GM20431 (cell line): ENCODE results near the gene PCDHGA5.
"Not testable (repeated sequence)": the region's sequence is repeated elsewhere in the genome, so short reads cannot be mapped to it uniquely, and the experiment has no call there.

Source experiments
- in situ Hi-C: fragments of 300-500 bp; cut with MseI, MboI; formaldehyde crosslinking; loops from one replicate; pipeline ENCODE4 v1.15.0; 2020; ENCODE audit warnings: low sequenced_read_pairs; ENCODE audit not compliant: unreplicated experiment

The PCDHGA5 gene

GRCh38 chr5:141363952-141364660 lies at the start of gene PCDHGA5:
Gene PCDHGA5 (plus strand): TSS chr5:141364162. CDS start chr5:141364331, 169 bp downstream.
- in situ Hi-C loops: no loop called here

DNA sequence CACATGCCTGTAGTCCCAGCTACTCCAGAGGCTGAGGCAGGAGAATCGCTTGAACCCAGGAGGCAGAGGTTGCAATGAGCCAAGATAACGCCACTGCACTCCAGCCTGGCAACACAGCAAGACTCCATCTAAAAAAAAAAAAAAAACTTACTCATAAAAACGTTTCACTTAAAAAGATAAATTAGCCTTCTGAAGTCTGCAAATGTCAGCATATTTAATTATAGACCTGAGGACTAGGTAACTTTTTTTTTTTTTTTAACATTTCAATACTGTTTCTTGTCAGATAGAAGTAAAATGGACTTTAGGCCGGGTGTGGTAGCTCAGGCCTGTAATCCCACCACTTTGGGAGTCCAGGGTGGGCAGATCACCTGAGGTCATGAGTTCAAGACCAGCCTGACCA lies 47.0 kb upstream of the PCDHGA5 start:
- in situ Hi-C loops: not testable (repeated sequence)

DNA sequence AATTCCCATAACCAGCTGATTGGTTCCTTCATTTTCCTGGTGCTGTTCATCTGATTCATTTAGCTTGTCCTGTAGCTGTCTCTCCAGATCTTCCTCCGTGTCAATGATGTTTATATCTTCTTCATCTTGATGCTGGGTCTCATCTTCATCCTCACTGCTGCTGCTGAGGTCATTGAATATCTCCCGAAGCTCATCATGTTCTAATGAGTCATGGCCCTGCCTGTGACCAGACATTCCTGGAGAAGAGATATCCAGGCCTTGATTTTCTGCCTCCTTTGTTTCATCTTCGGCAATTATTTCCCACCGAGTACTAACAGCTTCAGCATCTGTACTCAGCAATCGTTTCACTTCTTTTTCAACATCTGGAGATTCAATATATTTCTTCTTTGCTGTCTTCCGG lies 44.8 kb upstream of the PCDHGA5 start:
- in situ Hi-C loops: no loop called here

DNA sequence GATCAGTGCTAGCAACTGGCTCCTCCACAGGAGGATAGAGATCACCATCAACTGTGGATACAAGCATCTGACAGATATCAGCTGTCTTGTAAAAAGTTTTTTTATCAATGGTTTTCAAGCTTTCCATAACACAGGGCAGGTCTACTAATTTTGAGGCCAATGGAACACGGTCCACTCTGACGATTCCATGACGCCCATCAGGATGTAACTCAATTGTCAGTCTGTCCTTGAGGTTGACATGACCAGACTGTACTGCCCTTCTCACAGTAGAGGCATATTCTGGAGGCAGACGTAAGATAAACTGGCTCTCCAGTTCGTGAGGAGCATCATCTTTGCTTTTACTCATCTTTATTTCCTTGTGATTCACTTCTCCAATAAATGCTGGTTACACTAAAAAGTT lies 44.3 kb upstream of the PCDHGA5 start:
- in situ Hi-C loops: no loop called here

DNA sequence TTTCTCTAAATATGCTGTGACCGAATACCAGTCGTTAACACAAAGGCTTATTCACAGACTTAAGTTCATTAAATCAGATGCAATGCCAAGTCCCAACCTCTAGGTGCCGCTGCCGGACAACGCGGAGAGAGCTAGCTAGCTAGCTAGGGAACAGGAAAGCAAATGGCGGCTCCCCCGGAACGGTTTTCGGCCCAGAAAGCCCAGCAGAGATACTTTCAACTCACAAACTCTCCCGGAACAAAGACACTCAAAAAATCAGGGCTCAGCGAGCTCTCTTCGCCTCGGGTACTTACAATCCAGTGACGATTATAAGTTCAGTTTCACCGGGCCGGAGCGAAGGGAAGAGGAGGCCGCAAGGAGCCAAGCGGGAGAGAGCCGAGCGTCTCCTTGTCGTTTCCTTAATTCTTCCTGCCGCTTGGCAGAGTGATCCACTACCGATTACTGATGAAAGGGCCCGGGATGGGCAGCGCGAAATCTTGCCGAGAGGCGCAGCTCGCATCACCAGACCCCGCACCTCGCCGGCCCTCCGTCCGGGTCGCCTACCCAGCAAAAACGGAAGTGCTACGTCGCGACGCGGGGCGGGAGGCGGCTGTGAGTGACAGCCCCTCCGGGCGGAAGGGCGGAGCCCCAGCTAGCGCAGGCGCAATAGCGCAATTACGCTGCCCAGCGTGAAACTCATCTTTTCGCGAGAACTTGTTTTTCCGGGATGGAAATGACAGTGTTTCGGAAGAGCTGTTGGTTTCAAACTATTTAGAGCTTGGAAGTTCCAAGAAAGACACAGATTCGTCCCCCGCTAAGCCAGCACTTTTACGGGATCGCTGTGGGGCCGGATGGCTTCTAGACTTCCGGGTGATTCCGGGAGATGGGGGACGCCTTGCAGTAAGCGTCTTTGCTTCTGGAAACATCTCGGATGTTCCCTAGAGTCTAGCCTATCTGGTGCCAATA lies 43.5 kb upstream of the PCDHGA5 start, which contains the start of gene TAF7:
Gene TAF7 (minus strand): TSS at position 560 of the 945 bp plus-strand sequence. CDS start 740 bp downstream, outside the sequence.
- in situ Hi-C loops: no loop called here

GRCh38 chr5:141322261-141322660 lies 41.7 kb upstream of the PCDHGA5 start:
- in situ Hi-C loops: no loop called here

GRCh38 chr5:141326088-141326854 lies 37.7 kb upstream of the PCDHGA5 start:
- in situ Hi-C loops: no loop called here

GRCh38 chr5:141328231-141328630 lies 35.7 kb upstream of the PCDHGA5 start:
- in situ Hi-C loops: no loop called here

DNA sequence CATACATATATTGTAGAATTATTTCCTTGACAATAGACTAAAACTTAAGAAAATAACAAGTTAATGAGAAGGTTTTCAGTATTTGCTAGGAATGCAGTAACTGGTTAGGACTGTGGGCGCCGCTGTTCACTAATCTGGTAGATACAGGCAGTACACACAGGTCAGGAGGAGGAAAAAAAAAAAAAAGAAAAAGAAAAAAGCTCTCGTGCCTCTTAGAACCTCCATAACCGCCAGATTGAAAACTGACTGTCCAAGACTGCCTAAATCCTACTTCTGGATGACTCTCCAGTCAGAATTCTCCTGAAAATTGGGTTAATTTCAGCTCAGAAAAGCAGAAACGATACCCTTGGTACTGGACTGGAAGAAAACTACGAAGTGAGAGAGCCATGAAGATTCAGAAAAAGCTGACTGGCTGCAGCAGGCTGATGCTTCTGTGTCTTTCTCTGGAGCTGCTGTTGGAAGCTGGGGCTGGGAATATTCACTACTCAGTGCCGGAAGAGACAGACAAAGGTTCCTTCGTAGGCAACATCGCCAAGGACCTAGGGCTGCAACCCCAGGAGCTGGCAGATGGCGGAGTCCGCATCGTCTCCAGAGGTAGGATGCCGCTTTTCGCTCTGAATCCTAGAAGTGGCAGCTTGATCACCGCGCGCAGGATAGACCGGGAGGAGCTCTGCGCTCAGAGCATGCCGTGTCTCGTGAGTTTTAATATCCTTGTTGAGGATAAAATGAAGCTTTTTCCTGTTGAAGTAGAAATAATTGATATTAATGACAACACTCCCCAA lies 33.5 kb upstream of the PCDHGA5 start, which contains the start of gene PCDHGA1:
Gene PCDHGA1 (plus strand): TSS at position 216 of the 782 bp plus-strand sequence.
- in situ Hi-C loops: no loop called here

GRCh38 chr5:141332571-141332970 lies 31.4 kb upstream of the PCDHGA5 start:
- in situ Hi-C loops: not testable (repeated sequence)

DNA sequence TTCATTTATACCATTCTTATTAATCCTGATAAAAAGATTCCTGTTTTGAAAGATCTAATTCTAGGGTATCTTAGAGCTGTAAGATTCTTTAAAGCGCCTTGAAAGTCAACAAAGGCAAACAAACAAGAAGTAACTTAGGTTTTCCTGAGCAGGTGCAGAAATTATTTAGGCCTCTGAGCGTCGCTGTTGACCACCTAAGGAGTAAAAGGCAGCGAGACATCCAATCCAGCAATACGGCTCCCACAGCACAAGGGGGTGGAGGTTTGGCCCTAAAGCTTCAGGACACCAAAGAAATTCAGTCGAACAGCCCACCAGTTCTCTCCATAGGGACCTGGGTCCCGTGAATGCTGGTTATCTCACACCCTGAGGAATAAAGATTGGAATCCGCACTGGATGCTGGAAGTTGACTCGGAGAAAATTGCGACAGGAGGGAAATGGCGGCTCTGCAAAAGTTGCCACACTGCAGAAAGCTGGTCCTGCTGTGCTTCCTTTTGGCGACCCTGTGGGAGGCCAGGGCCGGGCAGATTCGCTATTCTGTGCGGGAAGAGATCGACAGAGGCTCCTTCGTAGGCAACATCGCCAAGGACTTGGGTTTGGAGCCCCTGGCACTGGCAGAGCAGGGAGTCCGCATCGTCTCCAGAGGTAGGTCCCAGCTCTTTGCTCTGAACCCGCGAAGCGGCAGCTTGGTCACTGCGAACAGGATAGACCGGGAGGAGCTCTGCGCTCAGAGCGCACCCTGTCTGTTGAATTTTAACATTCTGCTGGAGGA lies 25.2 kb upstream of the PCDHGA5 start, which contains the start of gene PCDHGA2:
Gene PCDHGA2 (plus strand): TSS at position 223 of the 769 bp plus-strand sequence.
- in situ Hi-C loops: no loop called here

GRCh38 chr5:141340781-141341354 lies 23.1 kb upstream of the PCDHGA5 start:
- in situ Hi-C loops: not testable (repeated sequence)

- in situ Hi-C loops: no loop called here
Measured at GRCh38 chr5:141342773-141343172, 21.2 kb upstream of the PCDHGA5 start.

GRCh38 chr5:141343242-141343952 lies 20.6 kb upstream of the PCDHGA5 start, which contains the start of gene PCDHGA3:
Gene PCDHGA3 (plus strand): TSS chr5:141343829. CDS start chr5:141344034, 205 bp downstream.
- in situ Hi-C loops: no loop called here

GRCh38 chr5:141343953-141344463 lies 20.0 kb upstream of the PCDHGA5 start:
- in situ Hi-C loops: no loop called here

DNA sequence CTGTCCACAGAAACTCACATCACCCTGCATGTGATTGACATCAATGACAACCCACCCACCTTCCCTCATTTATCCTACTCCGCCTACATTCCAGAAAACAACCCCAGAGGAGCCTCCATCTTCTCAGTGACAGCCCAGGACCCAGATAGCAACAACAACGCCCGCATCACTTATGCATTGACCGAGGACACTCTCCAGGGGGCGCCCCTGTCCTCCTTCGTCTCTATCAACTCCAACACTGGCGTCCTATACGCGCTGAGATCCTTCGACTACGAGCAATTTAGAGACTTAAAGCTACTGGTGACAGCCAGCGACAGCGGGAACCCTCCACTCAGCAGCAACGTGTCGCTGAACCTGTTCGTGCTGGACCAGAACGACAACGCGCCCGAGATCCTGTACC lies 18.6 kb upstream of the PCDHGA5 start:
- in situ Hi-C loops: no loop called here

GRCh38 chr5:141346017-141346416 lies 17.9 kb upstream of the PCDHGA5 start:
- in situ Hi-C loops: not testable (repeated sequence)
